Uterus (tissue), 4 donors: ENCODE results near the gene RESP18. TPM values are rescaled to one million over a fixed set of nuclear protein-coding genes. Genes with fewer than 3 reads are reported as not detected.
"Not testable (repeated sequence)": the region's sequence is repeated elsewhere in the genome, so short reads cannot be mapped to it uniquely, and the experiment has no call there.

Source experiments
- DNase-seq, 2 donors: peaks; one replicate each; pipeline ENCODE4 v3.0.0-alpha.2; 2019 to 2020
- H3K27ac ChIP-seq, 2 donors: fragments of 200-600 bp; sonication (generic); 1 replicate in 1 of 2; 2 replicates in 1 of 2; pipeline ENCODE4 v1.5.1; 2016 to 2018
- H3K27me3 ChIP-seq, 2 donors: fragments of 200-600 bp; sonication (generic); one replicate each; pipeline ENCODE4 v1.5.1; 2018 to 2019; ENCODE audit warnings: control low read depth in 1 of 2
- H3K36me3 ChIP-seq, 2 donors: fragments of 200-600 bp; sonication (generic); one replicate each; pipeline ENCODE4 v1.5.1; 2019; ENCODE audit warnings: control low read depth in 1 of 2
- H3K4me1 ChIP-seq, 2 donors: fragments of 200-600 bp; sonication (generic); one replicate each; pipeline ENCODE4 v1.5.1; 2018 to 2019; ENCODE audit warnings: control low read depth in 1 of 2
- H3K4me3 ChIP-seq, 2 donors: fragments of 200-600 bp; sonication (generic); 1 replicate in 1 of 2; 2 replicates in 1 of 2; pipeline ENCODE4 v1.5.1; 2018 to 2019; ENCODE audit warnings: mild to moderate bottlenecking in 1 of 2
- H3K9me3 ChIP-seq, 2 donors: fragments of 200-600 bp; sonication (generic); one replicate each; pipeline ENCODE4 v1.5.1; 2019; ENCODE audit warnings: control low read depth in 1 of 2
- CTCF ChIP-seq, 4 experiments: fragments of 200-600 bp in 2 of 4; fragments of 450-650 bp in 2 of 4; sonication (generic) in 2 of 4; IDR thresholded peaks; one replicate each; pipeline ENCODE4 v1.5.1; 2016 to 2019; ENCODE audit warnings: antibody characterized with exemption in 4 of 4, mild to moderate bottlenecking in 2 of 4, moderate library complexity in 1 of 4
- POLR2A ChIP-seq, 2 donors: fragments of 450-650 bp; IDR thresholded peaks; one replicate each; pipeline ENCODE4 v1.6.1; 2016; ENCODE audit warnings: antibody characterized with exemption in 2 of 2, mild to moderate bottlenecking in 1 of 2, moderate library complexity in 1 of 2
- intact Hi-C: fragments of 100-400 bp; cut with DNase I; formaldehyde crosslinking; loops from one replicate; pipeline ENCODE4 v1.15.1; 2023; ENCODE audit warnings: low total_unique reads
- total RNA-seq, 4 donors: library from RNA; depleted of rRNA in 3 of 4; stranded (reverse); fragments of >200 nt in 3 of 4; gene quantifications; one replicate each; pipeline versions ENCODE4 v1.1.0 to v1.2.4, GENCODE V29; 2014 to 2023
- donor health status: DM: yes; HTN: yes; CAD: no.

RESP18 gene
- total RNA-seq, 4 donors from 2014 or later, result not detected

- Histone ChIP-seq H3K9me3 (no peaks in the 10 kb centered on the region), H3K27me3 (peaks cover 10 to 13% of the 10 kb centered on the region in 2 donors), H3K27ac (no peak overlapping the region), H3K4me3 (no peak overlapping the region), H3K4me1 (no peaks in the 10 kb centered on the region), H3K36me3 (no peaks in the 10 kb centered on the region)
- no peak for DNase-seq
- no peak for TF ChIP-seq CTCF (IDR thresholded peaks at IDR 0.05)
- no peak for TF ChIP-seq POLR2A (IDR thresholded peaks at IDR 0.05)
- intact Hi-C loops, result no loop called here
These were observed 4.8 kb downstream of the RESP18 start for GRCh38 chr2:219327719-219328118.

GRCh38 chr2:219325657-219326315, 6.8 kb downstream of the RESP18 start:
- Histone ChIP-seq H3K4me1 (no peaks in the 10 kb centered on the region), H3K27me3 (no peaks in the 10 kb centered on the region), H3K4me3 (no peak overlapping the region), H3K27ac (no peak overlapping the region), H3K9me3 (no peaks in the 10 kb centered on the region), H3K36me3 (no peaks in the 10 kb centered on the region)
- DNase-seq, result no peak
- intact Hi-C loops, result no loop called here
- TF ChIP-seq POLR2A (IDR thresholded peaks at IDR 0.05) (no peak), CTCF (IDR thresholded peaks at IDR 0.05) (no peak)

GRCh38 chr2:219325136-219325535, 7.4 kb downstream of the RESP18 start:
- no peaks in the 10 kb centered on the region for H3K27me3 ChIP-seq
- TF ChIP-seq CTCF (IDR thresholded peaks at IDR 0.05) (no peak), POLR2A (IDR thresholded peaks at IDR 0.05) (no peak)
- no peaks in the 10 kb centered on the region for H3K9me3 ChIP-seq
- no peaks in the 10 kb centered on the region for H3K4me1 ChIP-seq
- no peak overlapping the region for H3K4me3 ChIP-seq
- H3K36me3 ChIP-seq, result no peaks in the 10 kb centered on the region
- H3K27ac ChIP-seq, result no peak overlapping the region
- intact Hi-C loops, result no loop called here
- no peak for DNase-seq

- TF ChIP-seq POLR2A (IDR thresholded peaks at IDR 0.05), result no peak
- TF ChIP-seq CTCF (IDR thresholded peaks at IDR 0.05), result no peak
- no peaks in the 10 kb centered on the region for H3K36me3 ChIP-seq
- no peaks in the 10 kb centered on the region for H3K9me3 ChIP-seq
- H3K4me3 ChIP-seq, result no peak overlapping the region
- intact Hi-C loops, result no loop called here
- DNase-seq, result no peak
- H3K27me3 ChIP-seq, result no peaks in the 10 kb centered on the region
- no peak overlapping the region for H3K27ac ChIP-seq
- H3K4me1 ChIP-seq, result no peaks in the 10 kb centered on the region
These were observed 9.1 kb downstream of the RESP18 start for GRCh38 chr2:219323434-219323833.

- TF ChIP-seq CTCF (IDR thresholded peaks at IDR 0.05) (no peak), POLR2A (IDR thresholded peaks at IDR 0.05) (no peak)
- no peaks in the 10 kb centered on the region for H3K4me1 ChIP-seq
- H3K36me3 ChIP-seq, result no peaks in the 10 kb centered on the region
- no peak overlapping the region for H3K4me3 ChIP-seq
- H3K27ac ChIP-seq, result no peak overlapping the region
- intact Hi-C loops, result no loop called here
- DNase-seq, result no peak
- no peaks in the 10 kb centered on the region for H3K9me3 ChIP-seq
- H3K27me3 ChIP-seq, result peaks cover 0 to 7% of the 10 kb centered on the region in 2 donors
These were observed 17.6 kb downstream of the RESP18 start for GRCh38 chr2:219314804-219315468.

- H3K27ac ChIP-seq, DNase-seq, H3K9me3 ChIP-seq, H3K4me1 ChIP-seq, H3K4me3 ChIP-seq, H3K36me3 ChIP-seq, intact Hi-C loops: not testable (repeated sequence)
- H3K27me3 ChIP-seq, result peaks cover 0 to 22% of the 10 kb centered on the region in 2 donors
These were observed 19.8 kb downstream of the RESP18 start for GRCh38 chr2:219312683-219313263.
